Naive B cell (primary cell): ENCODE results near the gene ARFGAP2. TPM values are rescaled to one million over a fixed set of nuclear protein-coding genes. Genes with fewer than 3 reads are reported as not detected.

ENCODE experiments used
- ATAC-seq, 2 donors: fragments of 150-1000 bp; cut with Tn5 transposase; 2 replicates each; pipeline ENCODE4 v1.10.0; 2021; ENCODE audit warnings: low read depth in 2 of 2, mild to moderate bottlenecking in 2 of 2, moderate library complexity in 2 of 2
- DNase-seq: peaks from one replicate; pipeline ENCODE4 v3.0.0; 2022
- H3K27ac Mint-ChIP-seq, 6 donors: one replicate each; pipeline ENCODE4 v1.8.0; 2020 to 2022; ENCODE audit warnings: mild to moderate bottlenecking in 6 of 6, mixed read lengths in 6 of 6, moderate library complexity in 5 of 6, inconsistent platforms in 2 of 6
- H3K27me3 Mint-ChIP-seq, 3 donors: one replicate each; pipeline ENCODE4 v1.8.0; 2021 to 2022; ENCODE audit warnings: mixed read lengths in 3 of 3, mild to moderate bottlenecking in 1 of 3
- H3K36me3 Mint-ChIP-seq, 2 donors: one replicate each; pipeline ENCODE4 v1.8.0; 2020 to 2022; ENCODE audit warnings: mixed read lengths in 2 of 2, inconsistent platforms in 1 of 2, mild to moderate bottlenecking in 1 of 2
- H3K4me1 Mint-ChIP-seq, 3 donors: one replicate each; pipeline ENCODE4 v1.8.0; 2020 to 2022; ENCODE audit warnings: mixed read lengths in 3 of 3, inconsistent platforms in 1 of 3, mild to moderate bottlenecking in 1 of 3, moderate library complexity in 1 of 3
- H3K4me3 Mint-ChIP-seq, 8 donors: one replicate each; pipeline ENCODE4 v1.8.0; 2020 to 2022; ENCODE audit warnings: mild to moderate bottlenecking in 8 of 8, mixed read lengths in 8 of 8, moderate library complexity in 8 of 8, inconsistent platforms in 2 of 8
- H3K9me3 Mint-ChIP-seq, 7 donors: one replicate each; pipeline ENCODE4 v1.8.0; 2020 to 2022; ENCODE audit warnings: mixed read lengths in 7 of 7, mild to moderate bottlenecking in 5 of 7, inconsistent platforms in 2 of 7, moderate library complexity in 1 of 7
- polyA plus RNA-seq, 6 donors: library from polyadenylated mRNA; unstranded; fragments of 300-500 nt; fragmentation: Illumina TruSeq; gene quantifications; one replicate each; pipeline ENCODE4 v1.2.3, GENCODE V29; 2021; ENCODE audit warnings: low read depth in 6 of 6

The ARFGAP2 gene
- polyA plus RNA-seq, 6 donors from 2014 or later, result 87.2 to 127 (median 100) TPM

GRCh38 chr11:47147681-47148080, 29.0 kb downstream of the ARFGAP2 start:
- peaks cover 0 to 5% of the 10 kb centered on the region in 2 donors for H3K36me3 Mint-ChIP-seq
- no peaks in the 10 kb centered on the region for H3K9me3 Mint-ChIP-seq
- ATAC-seq (no peak), DNase-seq (no peak)
- H3K4me1 Mint-ChIP-seq, result peaks cover 13 to 18% (median 16%) of the 10 kb centered on the region in 3 donors
- H3K27me3 Mint-ChIP-seq, result no peaks in the 10 kb centered on the region
- H3K4me3 Mint-ChIP-seq, result no peak overlapping the region
- peak overlapping the region in 1 of 6 donors; percentile 8 for H3K27ac Mint-ChIP-seq

- Mint-ChIP-seq H3K4me1 (peaks cover 10 to 14% (median 12%) of the 10 kb centered on the region in 3 donors), H3K27me3 (no peaks in the 10 kb centered on the region), H3K36me3 (peaks cover 0 to 5% of the 10 kb centered on the region in 2 donors), H3K9me3 (no peaks in the 10 kb centered on the region), H3K4me3 (no peak overlapping the region), H3K27ac (peak overlapping the region in 1 of 6 donors; percentile 8)
- ATAC-seq (no peak), DNase-seq (no peak)
Observed at GRCh38 chr11:47147250-47147649, 29.4 kb downstream of the ARFGAP2 start.

GRCh38 chr11:47144541-47144940, 32.1 kb downstream of the ARFGAP2 start:
- Mint-ChIP-seq H3K36me3 (peaks cover 0 to 5% of the 10 kb centered on the region in 2 donors), H3K27me3 (no peaks in the 10 kb centered on the region), H3K4me3 (no peak overlapping the region), H3K27ac (no peak overlapping the region), H3K9me3 (no peaks in the 10 kb centered on the region), H3K4me1 (no peaks in the 10 kb centered on the region)
- DNase-seq, result no peak
- ATAC-seq, result no peak

- Mint-ChIP-seq H3K27ac (no peak overlapping the region), H3K4me1 (no peaks in the 10 kb centered on the region), H3K27me3 (no peaks in the 10 kb centered on the region)
Observed at GRCh38 chr11:47143322-47143721, 33.4 kb downstream of the ARFGAP2 start.

GRCh38 chr11:47139878-47140277, 36.8 kb downstream of the ARFGAP2 start:
- peaks cover 10 to 11% of the 10 kb centered on the region in 2 donors for H3K36me3 Mint-ChIP-seq
- no peaks in the 10 kb centered on the region for H3K27me3 Mint-ChIP-seq
- no peak overlapping the region for H3K27ac Mint-ChIP-seq
- no peaks in the 10 kb centered on the region for H3K4me1 Mint-ChIP-seq
- H3K4me3 Mint-ChIP-seq, result no peak overlapping the region
- H3K9me3 Mint-ChIP-seq, result no peaks in the 10 kb centered on the region
- ATAC-seq (no peak), DNase-seq (no peak)

More at GRCh38 chr11:47143322-47143721, 33.4 kb downstream of the ARFGAP2 start:
- DNase-seq (no peak), ATAC-seq (no peak)
- Mint-ChIP-seq H3K4me3 (no peak overlapping the region), H3K36me3 (peaks cover 0 to 2% of the 10 kb centered on the region in 2 donors), H3K9me3 (no peaks in the 10 kb centered on the region)

GRCh38 chr11:47137476-47137875, 39.2 kb downstream of the ARFGAP2 start:
- Mint-ChIP-seq H3K27ac (peak overlapping the region in 1 of 6 donors; percentile 49), H3K36me3 (peaks cover 10 to 11% of the 10 kb centered on the region in 2 donors), H3K9me3 (no peaks in the 10 kb centered on the region), H3K4me3 (no peak overlapping the region), H3K27me3 (no peaks in the 10 kb centered on the region), H3K4me1 (no peaks in the 10 kb centered on the region)
- ATAC-seq (no peak), DNase-seq (no peak)

- no peak overlapping the region for H3K27ac Mint-ChIP-seq
- H3K4me3 Mint-ChIP-seq, result no peak overlapping the region
- H3K4me1 Mint-ChIP-seq, result no peaks in the 10 kb centered on the region
Observed at GRCh38 chr11:47136921-47137320, 39.8 kb downstream of the ARFGAP2 start.

GRCh38 chr11:47136327-47136726, 40.4 kb downstream of the ARFGAP2 start:
- DNase-seq (no peak), ATAC-seq (no peak)
- Mint-ChIP-seq H3K36me3 (peaks cover 10 to 11% of the 10 kb centered on the region in 2 donors), H3K9me3 (no peaks in the 10 kb centered on the region), H3K4me1 (no peaks in the 10 kb centered on the region), H3K4me3 (no peak overlapping the region), H3K27me3 (no peaks in the 10 kb centered on the region), H3K27ac (peak overlapping the region in 1 of 6 donors; percentile 9)

More at GRCh38 chr11:47136921-47137320, 39.8 kb downstream of the ARFGAP2 start:
- H3K36me3 Mint-ChIP-seq, result peaks cover 10 to 11% of the 10 kb centered on the region in 2 donors
- no peaks in the 10 kb centered on the region for H3K27me3 Mint-ChIP-seq
- no peaks in the 10 kb centered on the region for H3K9me3 Mint-ChIP-seq
- ATAC-seq, result no peak
- DNase-seq, result no peak

- Mint-ChIP-seq H3K9me3 (no peaks in the 10 kb centered on the region), H3K36me3 (peaks cover 8 to 9% of the 10 kb centered on the region in 2 donors), H3K27me3 (no peaks in the 10 kb centered on the region), H3K27ac (peak overlapping the region in 1 of 6 donors; percentile 12), H3K4me1 (no peaks in the 10 kb centered on the region), H3K4me3 (no peak overlapping the region)
- no peak for ATAC-seq
- DNase-seq, result no peak
Observed at GRCh38 chr11:47132981-47133380, 43.7 kb downstream of the ARFGAP2 start.

- H3K27ac Mint-ChIP-seq, result no peak overlapping the region
- no peak for DNase-seq
- H3K27me3 Mint-ChIP-seq, result no peaks in the 10 kb centered on the region
- ATAC-seq, result no peak
- H3K4me1 Mint-ChIP-seq, result no peaks in the 10 kb centered on the region
- H3K4me3 Mint-ChIP-seq, result no peak overlapping the region
- H3K9me3 Mint-ChIP-seq, result no peaks in the 10 kb centered on the region
- peaks cover 3 to 4% of the 10 kb centered on the region in 2 donors for H3K36me3 Mint-ChIP-seq
Observed at GRCh38 chr11:47132490-47132889, 44.2 kb downstream of the ARFGAP2 start.

- ATAC-seq, result no peak
- no peaks in the 10 kb centered on the region for H3K36me3 Mint-ChIP-seq
- no peak for DNase-seq
- H3K9me3 Mint-ChIP-seq, result no peaks in the 10 kb centered on the region
- H3K27ac Mint-ChIP-seq, result no peak overlapping the region
- H3K4me1 Mint-ChIP-seq, result no peaks in the 10 kb centered on the region
- no peaks in the 10 kb centered on the region for H3K27me3 Mint-ChIP-seq
- H3K4me3 Mint-ChIP-seq, result no peak overlapping the region
Observed at GRCh38 chr11:47131136-47131535, 45.5 kb downstream of the ARFGAP2 start.

- H3K27ac Mint-ChIP-seq, result peak overlapping the region in 1 of 6 donors; percentile 8
- H3K27me3 Mint-ChIP-seq, result no peaks in the 10 kb centered on the region
- no peaks in the 10 kb centered on the region for H3K4me1 Mint-ChIP-seq
- DNase-seq, result no peak
- no peak for ATAC-seq
- H3K4me3 Mint-ChIP-seq, result no peak overlapping the region
- no peaks in the 10 kb centered on the region for H3K9me3 Mint-ChIP-seq
- H3K36me3 Mint-ChIP-seq, result no peaks in the 10 kb centered on the region
Observed at GRCh38 chr11:47130543-47130942, 46.1 kb downstream of the ARFGAP2 start.

- Mint-ChIP-seq H3K4me3 (no peak overlapping the region), H3K27ac (no peak overlapping the region), H3K4me1 (no peaks in the 10 kb centered on the region), H3K9me3 (no peaks in the 10 kb centered on the region), H3K36me3 (no peaks in the 10 kb centered on the region), H3K27me3 (no peaks in the 10 kb centered on the region)
- DNase-seq (no peak), ATAC-seq (no peak)
Observed at GRCh38 chr11:47127213-47127612, 49.5 kb downstream of the ARFGAP2 start.

GRCh38 chr11:47125083-47125482, 51.6 kb downstream of the ARFGAP2 start:
- no peak for ATAC-seq
- H3K36me3 Mint-ChIP-seq, result no peaks in the 10 kb centered on the region
- H3K27me3 Mint-ChIP-seq, result no peaks in the 10 kb centered on the region
- DNase-seq, result no peak
- no peak overlapping the region for H3K4me3 Mint-ChIP-seq
- H3K9me3 Mint-ChIP-seq, result no peaks in the 10 kb centered on the region
- no peak overlapping the region for H3K27ac Mint-ChIP-seq
- no peaks in the 10 kb centered on the region for H3K4me1 Mint-ChIP-seq

GRCh38 chr11:47124675-47125074, 52.0 kb downstream of the ARFGAP2 start:
- H3K27ac Mint-ChIP-seq, result no peak overlapping the region
- no peaks in the 10 kb centered on the region for H3K27me3 Mint-ChIP-seq
- H3K4me3 Mint-ChIP-seq, result no peak overlapping the region
- no peak for DNase-seq
- H3K36me3 Mint-ChIP-seq, result no peaks in the 10 kb centered on the region
- ATAC-seq, result no peak
- no peaks in the 10 kb centered on the region for H3K4me1 Mint-ChIP-seq
- no peaks in the 10 kb centered on the region for H3K9me3 Mint-ChIP-seq
